Activated CD8-positive, alpha-beta T cell treated with anti-CD3 and anti-CD28 coated beads for 36 hours (primary cell): Measurements from ENCODE around the gene YARS1. TPM values are rescaled to one million over a fixed set of nuclear protein-coding genes. Genes with fewer than 3 reads are reported as not detected.

Experiments used
- ATAC-seq: fragments of 200-7000 bp; cut with Tn5 transposase; one replicate; pipeline ENCODE4 v1.10.0; 2021; ENCODE audit warnings: mild to moderate bottlenecking, moderate library complexity
- CTCF ChIA-PET: fragments of 350-600 bp; sonication (Branson Sonifier 250); formaldehyde crosslinking; loops from one replicate; lab custom pipeline; 2021; ENCODE audit warnings: antibody characterized with exemption; lab: Charles Lee
- POLR2A ChIA-PET: fragments of 350-600 bp; sonication (Branson Sonifier 250); formaldehyde crosslinking; loops from one replicate; lab custom pipeline; 2021; ENCODE audit warnings: antibody characterized with exemption; lab: Charles Lee
- DNase-seq: peaks from one replicate; pipeline ENCODE4 v3.0.0-alpha.2; 2020
- H3K27ac Mint-ChIP-seq: one replicate; pipeline ENCODE4 v1.8.0; 2021; ENCODE audit warnings: mild to moderate bottlenecking, mixed read lengths
- H3K27me3 Mint-ChIP-seq: one replicate; pipeline ENCODE4 v1.8.0; 2021; ENCODE audit warnings: mixed read lengths
- H3K36me3 Mint-ChIP-seq: one replicate; pipeline ENCODE4 v1.8.0; 2021; ENCODE audit warnings: low read depth, mixed read lengths
- H3K4me1 Mint-ChIP-seq: one replicate; pipeline ENCODE4 v1.8.0; 2021; ENCODE audit warnings: low read depth, mixed read lengths
- H3K4me3 Mint-ChIP-seq: one replicate; pipeline ENCODE4 v1.8.0; 2021; ENCODE audit warnings: mild to moderate bottlenecking, moderate library complexity, mixed read lengths
- H3K9me3 Mint-ChIP-seq: one replicate; pipeline ENCODE4 v1.8.0; 2021; ENCODE audit warnings: mixed read lengths
- CTCF ChIP-seq: fragments of 200-600 bp; IDR thresholded peaks from one replicate; pipeline ENCODE4 v1.8.0; 2022; ENCODE audit warnings: antibody characterized with exemption, mild to moderate bottlenecking
- intact Hi-C: fragments of 100-400 bp; cut with micrococcal nuclease; formaldehyde crosslinking; loops from one replicate; pipeline ENCODE4 v1.10.0; 2022
- total RNA-seq, 2 experiments: library from RNA; stranded (reverse); gene quantifications; one replicate each; pipeline ENCODE4 v1.2.3, GENCODE V29; 2021

Gene YARS1
- total RNA-seq, 2 experiments from 2014 or later: 231 to 238 TPM

- no peak for TF ChIP-seq CTCF
- H3K4me3 Mint-ChIP-seq: no peak overlapping the region
- intact Hi-C loops: no loop called here
- H3K4me1 Mint-ChIP-seq: peaks cover 10% of the 10 kb centered on the region
- H3K27ac Mint-ChIP-seq: no peak overlapping the region
- DNase-seq (no peak), ATAC-seq (no peak)
- H3K27me3 Mint-ChIP-seq: peaks cover 4% of the 10 kb centered on the region
- no peaks in the 10 kb centered on the region for H3K36me3 Mint-ChIP-seq
- no peaks in the 10 kb centered on the region for H3K9me3 Mint-ChIP-seq
- ChIA-PET POLR2A (interaction anchor here (1.2 kb wide), 1 partner anchor 22 kb away, joined by 4 read pairs; no protein-coding TSS in a partner anchor), CTCF (interaction anchor here (1.3 to 4.1 kb wide), 5 partner anchors 23 to 123 kb away, joined by 3 to 12 read pairs (median 6); no protein-coding TSS in a partner anchor)
Observed at GRCh38 chr1:32749771-32750170, 67.4 kb downstream of the YARS1 start.

- no peak overlapping the region for H3K27ac Mint-ChIP-seq
- no peak overlapping the region for H3K4me3 Mint-ChIP-seq
- ChIA-PET POLR2A (interaction anchor here (1.2 kb wide), 1 partner anchor 22 kb away, joined by 4 read pairs; no protein-coding TSS in a partner anchor), CTCF (interaction anchor here (1.3 to 4.1 kb wide), 5 partner anchors 23 to 123 kb away, joined by 3 to 12 read pairs (median 6); no protein-coding TSS in a partner anchor)
- H3K27me3 Mint-ChIP-seq: peaks cover 1% of the 10 kb centered on the region
- no peak for TF ChIP-seq CTCF
- no peaks in the 10 kb centered on the region for H3K36me3 Mint-ChIP-seq
- ATAC-seq: no peak
- intact Hi-C loops: no loop called here
- no peaks in the 10 kb centered on the region for H3K9me3 Mint-ChIP-seq
- H3K4me1 Mint-ChIP-seq: peaks cover 8% of the 10 kb centered on the region
- DNase-seq: no peak
Observed at GRCh38 chr1:32749332-32749731, 67.8 kb downstream of the YARS1 start.

- intact Hi-C loops: no loop called here
- Mint-ChIP-seq H3K27ac (no peak overlapping the region), H3K36me3 (no peaks in the 10 kb centered on the region), H3K4me3 (no peak overlapping the region), H3K4me1 (peaks cover 6% of the 10 kb centered on the region), H3K9me3 (no peaks in the 10 kb centered on the region), H3K27me3 (no peaks in the 10 kb centered on the region)
- TF ChIP-seq CTCF: no peak
- DNase-seq: no peak
- ChIA-PET POLR2A (interaction anchor here (1.2 kb wide), 1 partner anchor 23 kb away, joined by 4 read pairs; no protein-coding TSS in a partner anchor), CTCF (interaction anchor here (1.3 to 4.1 kb wide), 5 partner anchors 24 to 124 kb away, joined by 3 to 12 read pairs (median 6); no protein-coding TSS in a partner anchor)
- ATAC-seq: no peak
Observed at GRCh38 chr1:32748926-32749325, 68.2 kb downstream of the YARS1 start.

GRCh38 chr1:32748348-32748747, 68.8 kb downstream of the YARS1 start:
- ChIA-PET POLR2A (no interaction called here), CTCF (interaction anchor here (1.7 to 2.5 kb wide), 2 partner anchors 26 to 36 kb away, joined by 6 to 13 read pairs; no protein-coding TSS in a partner anchor)
- no peak overlapping the region for H3K27ac Mint-ChIP-seq
- H3K4me3 Mint-ChIP-seq: no peak overlapping the region
- H3K36me3 Mint-ChIP-seq: no peaks in the 10 kb centered on the region
- H3K9me3 Mint-ChIP-seq: no peaks in the 10 kb centered on the region
- DNase-seq: no peak
- intact Hi-C loops: no loop called here
- ATAC-seq: no peak
- peaks cover under 1% of the 10 kb centered on the region for H3K27me3 Mint-ChIP-seq
- TF ChIP-seq CTCF: no peak
- peaks cover 4% of the 10 kb centered on the region for H3K4me1 Mint-ChIP-seq

- intact Hi-C loops: no loop called here
- Mint-ChIP-seq H3K27me3 (peaks cover 14% of the 10 kb centered on the region), H3K36me3 (no peaks in the 10 kb centered on the region), H3K9me3 (no peaks in the 10 kb centered on the region), H3K4me1 (no peaks in the 10 kb centered on the region), H3K27ac (no peak overlapping the region), H3K4me3 (no peak overlapping the region)
- ChIA-PET CTCF (interaction anchor here (1.4 to 2.5 kb wide), 3 partner anchors 25 to 130 kb away, joined by 3 to 13 read pairs (median 3); no protein-coding TSS in a partner anchor), POLR2A (no interaction called here)
- DNase-seq (no peak), ATAC-seq (no peak)
- TF ChIP-seq CTCF: no peak
Observed at GRCh38 chr1:32746130-32746529, 71.0 kb downstream of the YARS1 start.
